ENCODE results near the gene NFKB1.

Gene NFKB1

DNA sequence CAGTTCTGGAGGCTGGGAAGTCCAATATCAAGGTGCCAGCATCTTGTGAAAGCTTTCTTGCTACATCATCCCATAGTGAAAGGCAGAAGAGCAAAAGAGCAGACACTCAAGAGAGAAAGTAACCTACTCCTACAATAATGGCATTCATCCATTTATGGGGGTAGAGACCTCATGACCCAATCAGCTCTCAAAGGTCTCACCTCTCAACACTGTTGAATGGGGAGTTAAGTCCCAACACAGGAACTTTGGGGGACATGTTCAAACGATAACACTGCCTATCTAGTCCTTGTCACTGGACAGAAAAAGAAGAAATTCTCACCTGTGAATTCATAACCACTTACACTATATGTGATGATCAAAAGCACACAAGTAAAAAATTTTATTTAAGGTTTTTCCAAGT, 6.6 kb upstream of the NFKB1 start:
- DNase-seq (ENCODE audit: low spot score): no peak

DNA sequence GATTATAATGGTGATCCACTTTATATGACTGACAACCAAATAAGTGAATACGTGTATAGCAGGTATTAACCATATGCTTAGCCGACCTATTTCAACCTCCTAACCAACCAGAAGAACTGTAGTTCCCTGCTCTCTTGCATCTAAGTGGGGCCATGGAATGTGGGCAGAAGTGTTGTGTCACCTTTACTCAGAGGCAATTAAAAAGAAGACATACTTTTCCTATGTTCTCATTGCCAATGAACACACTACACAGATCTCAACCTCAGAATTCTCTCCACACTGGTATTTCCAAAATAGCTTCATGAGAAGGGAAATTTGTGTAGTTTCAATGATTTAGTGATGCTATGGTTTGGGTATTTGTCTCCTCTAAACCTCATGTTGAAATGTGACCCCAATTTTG, 3.2 kb upstream of the NFKB1 start:
- DNase-seq (ENCODE audit: low spot score): no peak

DNA sequence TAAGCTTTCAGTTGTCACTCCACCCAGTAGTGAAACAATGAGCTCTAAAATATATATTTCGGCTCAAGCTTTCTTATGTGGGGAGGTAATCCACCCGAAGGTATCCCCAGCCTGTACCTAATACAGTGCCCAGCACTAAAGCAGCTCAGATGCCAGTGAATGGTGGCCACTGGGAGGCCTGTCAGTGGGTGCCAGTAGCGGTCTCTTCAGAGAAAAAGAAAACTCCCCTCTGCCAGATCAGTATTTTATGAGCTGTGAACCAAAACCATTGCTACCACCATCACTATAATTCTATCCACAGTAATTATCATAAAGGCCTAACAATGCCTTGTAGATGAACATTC, 835 bp upstream of the NFKB1 start:
- DNase-seq (ENCODE audit: low spot score): no peak

DNA sequence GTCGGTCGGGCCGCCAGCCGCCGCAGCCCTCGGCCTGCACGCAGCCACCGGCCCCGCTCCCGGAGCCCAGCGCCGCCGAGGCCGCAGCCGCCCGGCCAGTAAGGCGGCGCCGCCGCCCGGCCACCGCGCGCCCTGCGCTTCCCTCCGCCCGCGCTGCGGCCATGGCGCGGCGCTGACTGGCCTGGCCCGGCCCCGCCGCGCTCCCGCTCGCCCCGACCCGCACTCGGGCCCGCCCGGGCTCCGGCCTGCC, 213 bp downstream of the NFKB1 start:
- DNase-seq (ENCODE audit: low spot score): no peak

DNA sequence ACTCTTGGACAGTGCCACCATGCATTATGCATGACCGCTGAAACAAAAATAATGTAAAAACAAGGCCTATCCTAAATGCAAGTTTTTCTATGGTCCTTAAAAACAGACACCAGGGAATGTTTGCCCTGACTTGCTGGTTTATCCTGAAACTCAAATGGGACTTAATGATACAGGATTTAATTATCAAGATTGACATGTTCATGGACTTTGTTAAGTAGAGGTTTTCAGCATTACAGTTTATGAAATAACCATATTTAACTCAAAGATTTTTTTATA, 1.3 kb downstream of the NFKB1 start:
- no peak for DNase-seq (ENCODE audit: low spot score)

DNA sequence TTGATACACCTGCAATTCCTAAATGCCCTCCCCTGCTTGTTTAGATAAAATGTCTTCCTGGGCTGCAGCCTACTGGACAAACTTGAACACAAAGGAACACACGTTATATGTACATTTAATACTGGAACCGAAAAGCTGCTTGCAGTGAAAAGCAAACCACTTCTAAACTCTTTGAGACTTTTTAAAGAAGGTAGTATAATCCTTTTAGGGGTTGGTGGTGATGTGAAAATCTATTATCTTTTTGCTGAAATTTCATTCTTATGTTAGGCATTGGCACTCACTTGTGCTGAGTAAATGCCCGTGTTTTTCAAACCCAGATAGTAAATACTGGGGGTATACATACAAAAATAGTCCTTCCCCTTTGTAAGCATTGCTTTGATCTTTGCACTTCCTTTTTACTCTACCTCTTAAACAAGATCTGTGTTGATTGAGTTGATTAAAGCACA, 2.2 kb downstream of the NFKB1 start:
- no peak for DNase-seq (ENCODE audit: low spot score)

DNA sequence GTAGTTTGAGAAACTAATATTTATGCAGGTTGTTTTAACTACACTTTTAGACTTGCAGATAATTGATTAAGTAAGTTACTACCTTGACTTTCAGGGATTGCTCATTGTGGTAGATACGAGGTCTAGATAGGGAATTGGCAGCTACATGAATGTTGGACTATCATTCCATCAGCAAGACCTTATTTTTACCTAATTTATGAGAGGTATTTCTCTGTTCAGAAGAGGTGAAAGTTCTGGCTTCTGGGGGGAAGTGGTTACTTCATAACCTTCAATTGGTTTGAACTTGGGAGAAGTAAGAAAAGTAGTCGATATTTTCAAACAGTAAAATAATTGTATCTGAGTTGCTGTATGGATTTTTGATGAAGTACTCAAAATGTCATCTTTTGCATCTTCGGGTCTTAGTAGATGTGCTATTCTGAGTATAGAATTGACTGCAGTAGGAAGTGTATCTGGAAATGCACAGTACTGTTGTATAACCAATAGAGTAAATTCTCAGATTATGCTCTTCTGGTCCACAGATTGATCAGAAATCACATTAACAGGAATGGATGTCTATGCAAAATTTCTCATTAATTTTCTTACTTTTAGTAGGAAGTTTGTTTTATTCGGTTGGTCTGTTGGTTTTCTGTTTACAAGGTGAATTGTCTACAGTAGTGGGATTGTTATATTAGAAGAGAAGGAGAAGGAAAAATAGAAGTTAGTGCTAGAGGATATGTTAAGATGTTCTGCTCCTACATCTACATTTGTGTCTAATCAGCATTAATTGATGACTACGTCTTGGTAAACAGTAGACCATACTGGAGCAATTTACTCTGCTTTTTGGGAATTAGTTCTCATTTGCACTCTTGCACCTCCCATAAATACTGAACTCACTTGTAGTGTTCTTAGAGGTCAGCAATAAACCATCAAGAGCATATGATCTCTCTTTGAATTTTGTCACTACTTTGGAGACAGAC, 3.0 kb downstream of the NFKB1 start:
- DNase-seq (ENCODE audit: low spot score): no peak

DNA sequence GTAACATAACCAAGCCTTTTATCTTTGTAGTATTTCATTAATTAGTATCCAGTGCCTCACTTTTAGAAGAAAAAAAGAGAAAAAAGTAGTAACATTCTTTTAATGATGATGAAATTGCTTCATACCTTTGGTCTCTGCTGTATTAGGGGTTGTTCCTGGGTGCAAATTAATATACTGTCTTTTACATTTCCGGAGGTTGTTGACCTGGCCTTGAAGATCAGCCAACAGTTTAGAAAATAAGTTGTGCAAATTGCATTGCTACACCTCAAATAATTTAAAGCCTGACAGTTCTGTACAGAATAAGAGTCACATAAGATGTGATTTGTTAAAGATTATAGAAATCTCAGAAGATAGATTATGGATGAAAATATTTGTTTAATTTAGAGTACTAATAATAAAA, 3.8 kb downstream of the NFKB1 start:
- DNase-seq (ENCODE audit: low spot score): no peak

DNA sequence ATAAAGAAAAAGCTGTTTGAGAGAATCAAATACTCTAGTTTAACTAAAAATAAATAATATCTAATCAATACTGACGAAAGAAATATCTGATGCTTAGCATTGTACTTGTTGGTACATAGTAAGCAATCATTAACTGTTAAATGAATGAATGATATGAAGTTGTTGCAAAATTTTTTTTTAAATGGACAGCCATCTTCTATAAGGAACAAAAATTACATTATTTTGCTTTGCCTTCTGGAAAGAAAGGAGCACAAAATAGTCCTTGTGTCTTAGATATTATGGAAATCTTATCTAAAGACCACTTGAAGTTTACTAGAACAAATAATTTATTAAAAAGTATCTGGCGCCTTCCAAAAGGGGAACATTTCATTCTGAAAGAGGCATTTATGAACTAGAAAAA, 4.5 kb downstream of the NFKB1 start:
- no peak for DNase-seq (ENCODE audit: low spot score)

DNA sequence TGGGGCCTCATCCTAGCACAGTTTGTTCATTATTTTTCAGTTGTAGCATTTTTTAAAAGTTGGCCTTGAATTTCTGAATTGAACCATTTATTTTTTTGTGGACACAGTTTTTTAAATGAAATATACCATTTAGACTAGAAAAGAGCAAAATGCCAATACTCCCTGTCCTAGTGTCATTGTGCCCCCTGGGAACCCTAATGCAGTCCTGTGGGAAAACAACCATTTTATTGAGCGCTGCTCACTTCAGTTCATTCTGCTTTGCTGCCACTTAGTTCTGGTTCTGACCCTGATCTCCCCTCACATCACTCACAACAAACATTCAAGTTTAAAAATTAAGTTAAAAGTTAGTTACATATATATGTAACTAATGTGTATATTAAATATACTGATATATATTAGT, 5.4 kb downstream of the NFKB1 start:
- no peak for DNase-seq (ENCODE audit: low spot score)

DNA sequence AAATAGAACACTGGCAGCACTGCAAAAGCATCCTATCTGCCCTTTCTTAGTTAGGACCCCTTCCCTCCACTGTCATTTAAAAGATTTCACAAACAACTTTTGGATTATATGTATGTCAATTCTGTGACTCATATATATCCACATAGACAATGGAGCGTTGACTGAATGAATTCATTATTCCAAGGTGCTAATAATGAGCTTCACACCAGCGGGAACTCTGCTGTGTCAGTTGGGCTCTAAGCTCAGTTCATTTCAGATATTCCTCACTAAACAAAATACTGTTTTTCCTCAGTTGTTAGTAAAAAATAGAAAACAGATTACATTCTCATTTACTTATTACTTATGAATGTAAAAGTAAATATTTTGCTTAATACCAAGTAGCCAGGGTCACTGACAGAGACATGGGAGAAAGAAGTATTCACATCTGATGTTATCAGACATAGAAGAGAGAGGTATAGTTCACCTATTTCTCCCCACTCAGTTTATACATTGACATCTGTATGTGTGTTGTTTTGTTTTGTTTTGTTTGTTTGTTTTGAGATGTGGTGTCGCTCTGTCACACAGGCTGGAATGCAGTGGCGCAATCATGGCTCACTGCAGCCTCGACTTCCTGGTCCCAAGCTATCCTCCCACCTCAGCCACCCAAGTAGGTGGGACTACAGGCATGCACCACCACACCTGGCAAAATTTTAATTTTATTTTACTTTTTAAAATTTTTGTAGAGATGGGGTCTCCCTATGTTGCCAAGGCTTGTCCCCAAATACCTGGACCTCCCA, 10.9 kb downstream of the NFKB1 start:
- no peak for DNase-seq (ENCODE audit: low spot score)

DNA sequence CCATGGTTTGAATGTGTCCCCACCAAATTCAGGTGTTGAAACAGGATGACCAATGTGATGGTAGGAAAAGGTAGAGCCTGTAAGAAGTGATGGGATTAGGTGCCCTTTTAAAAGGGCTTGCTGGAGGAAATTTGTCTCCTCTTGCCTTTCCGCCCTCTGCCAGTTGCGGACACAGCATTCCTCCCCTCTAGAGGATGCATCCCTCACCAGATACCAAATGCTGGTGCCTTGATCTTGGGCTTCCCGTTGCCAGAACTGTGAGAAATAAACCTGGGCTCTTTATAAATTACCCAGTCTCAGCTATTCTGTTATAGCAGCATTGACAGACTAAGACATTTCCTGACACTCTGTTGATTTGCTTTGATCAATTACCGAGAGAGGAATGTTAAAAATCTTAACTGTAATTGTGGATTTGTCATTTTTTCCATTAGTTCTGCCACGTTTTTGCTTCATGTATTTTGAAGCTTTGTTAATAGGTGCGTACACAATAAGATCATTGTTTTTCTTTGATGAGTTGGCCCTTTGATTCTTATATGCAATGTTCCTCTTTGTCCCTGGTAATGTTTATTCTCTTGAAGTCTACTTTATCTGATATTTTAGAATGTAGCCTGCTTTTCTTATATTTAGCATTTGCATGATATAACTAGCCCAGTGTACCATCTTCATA, 13.3 kb downstream of the NFKB1 start:
- DNase-seq (ENCODE audit: low spot score): no peak

DNA sequence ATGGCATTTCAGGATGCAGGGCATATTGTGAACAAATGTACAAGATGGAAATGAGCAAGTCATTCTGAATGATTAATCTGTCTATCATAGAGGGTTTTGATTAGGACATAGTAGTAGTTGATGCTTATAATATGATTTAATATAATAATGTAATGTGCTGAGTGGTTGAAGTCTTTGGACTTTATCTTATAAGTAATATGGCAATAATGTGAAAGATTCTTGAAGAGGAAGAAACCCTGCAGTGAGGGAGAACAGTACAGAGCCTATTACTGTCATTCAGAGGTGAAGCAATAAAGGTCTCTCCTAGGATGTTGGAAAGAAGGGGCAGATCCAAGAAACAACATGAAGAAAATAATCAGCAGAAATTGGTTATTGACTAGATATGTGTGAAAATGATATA, 16.6 kb downstream of the NFKB1 start:
- DNase-seq (ENCODE audit: low spot score): no peak

DNA sequence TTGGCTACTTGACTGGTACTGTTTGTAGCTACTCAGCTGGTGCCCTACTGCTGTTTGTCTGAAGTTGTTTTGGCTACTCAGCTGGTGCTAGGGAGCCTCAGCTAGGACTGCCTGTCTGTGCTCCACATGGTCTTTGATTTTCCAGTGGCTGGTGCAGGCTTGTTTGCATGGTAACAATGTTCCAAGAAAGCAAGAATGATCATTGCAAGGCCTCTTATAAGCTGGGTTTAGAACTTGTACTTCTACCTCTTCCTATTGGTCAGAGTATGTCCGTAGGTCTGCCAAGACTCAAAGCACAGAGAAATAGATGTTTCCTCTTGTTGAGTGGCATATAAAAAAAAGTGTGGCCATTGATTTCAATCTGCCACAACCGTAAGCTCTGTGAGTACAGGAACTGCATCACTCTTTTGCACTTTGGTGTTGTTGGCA, 17.6 kb downstream of the NFKB1 start:
- no peak for DNase-seq (ENCODE audit: low spot score)

DNA sequence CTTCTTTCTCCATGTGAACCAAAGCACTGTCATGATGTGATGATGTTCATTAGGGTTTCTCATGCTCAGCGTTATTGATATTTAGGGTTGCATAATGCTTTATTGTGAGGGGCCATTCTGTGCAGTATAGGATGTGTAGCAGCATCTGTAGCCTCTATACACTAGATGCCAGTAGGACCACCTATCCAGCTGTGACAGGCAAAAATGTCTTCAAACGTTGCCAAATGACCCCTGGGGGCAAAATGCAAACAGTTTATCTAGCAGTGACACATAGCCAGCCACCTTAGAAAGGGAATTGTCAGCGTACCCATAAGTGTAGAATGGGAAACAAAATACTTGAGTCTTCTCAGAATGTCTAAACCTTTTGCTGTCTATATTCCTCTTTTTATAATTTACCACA, 18.8 kb downstream of the NFKB1 start:
- no peak for DNase-seq (ENCODE audit: low spot score)

DNA sequence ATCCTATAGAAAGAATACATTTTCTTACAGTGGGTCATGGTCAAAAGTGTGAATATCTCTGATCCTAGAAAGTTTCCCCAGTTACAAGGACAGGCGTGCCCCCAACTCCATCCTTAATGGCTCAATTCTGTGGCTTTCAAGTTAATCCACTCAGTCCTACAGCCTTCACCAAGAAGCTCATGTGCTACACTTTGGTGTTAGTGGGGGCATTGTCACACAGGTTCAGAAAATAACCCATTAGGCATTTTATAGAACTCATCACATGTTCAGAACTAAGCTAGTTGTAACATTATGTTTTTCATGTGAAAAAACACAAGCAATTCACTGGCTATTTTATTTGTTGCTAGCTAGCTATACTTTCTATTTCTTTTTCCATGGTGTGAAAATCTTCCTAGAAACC, 20.4 kb downstream of the NFKB1 start:
- DNase-seq (ENCODE audit: low spot score): no peak

DNA sequence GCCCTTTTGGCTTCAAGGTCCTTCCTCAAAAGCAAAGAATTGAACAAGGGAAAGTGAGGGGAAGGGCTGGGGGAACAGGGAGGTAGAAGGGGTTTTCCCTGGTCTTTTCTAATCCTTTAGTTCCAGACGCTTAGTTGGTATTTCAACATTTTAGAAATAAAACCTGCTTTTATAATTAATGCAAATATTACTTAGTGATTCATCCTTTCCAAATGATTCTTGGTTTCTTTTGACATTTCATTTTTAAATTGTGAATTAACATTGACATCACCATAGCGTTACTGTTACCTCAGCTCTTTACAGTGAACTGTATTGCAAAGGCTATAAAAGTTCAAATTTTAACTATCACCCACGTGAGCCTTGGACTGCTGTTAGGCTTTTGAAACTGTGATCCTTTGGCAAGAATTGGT, 20.9 kb downstream of the NFKB1 start:
- DNase-seq (ENCODE audit: low spot score): no peak

DNA sequence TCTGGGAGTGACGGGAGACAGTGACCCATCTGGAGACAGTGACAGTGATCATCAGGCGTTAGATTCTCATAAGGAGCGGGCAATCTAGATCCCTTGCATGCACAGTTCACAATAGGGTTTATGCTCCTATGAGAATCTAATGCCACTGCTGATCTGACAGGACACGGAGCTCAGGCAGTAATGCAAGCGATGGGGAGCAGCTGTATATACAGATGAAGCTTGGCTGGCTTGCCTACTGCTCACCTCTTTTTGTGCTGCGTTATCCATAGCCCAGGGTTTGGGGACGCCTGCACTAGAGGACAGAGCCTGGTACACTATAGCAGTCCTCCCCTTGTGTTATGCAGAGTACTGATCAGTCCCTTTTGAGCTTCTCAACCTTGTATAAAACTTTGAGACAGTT, 23.5 kb downstream of the NFKB1 start:
- no peak for DNase-seq (ENCODE audit: low spot score)

DNA sequence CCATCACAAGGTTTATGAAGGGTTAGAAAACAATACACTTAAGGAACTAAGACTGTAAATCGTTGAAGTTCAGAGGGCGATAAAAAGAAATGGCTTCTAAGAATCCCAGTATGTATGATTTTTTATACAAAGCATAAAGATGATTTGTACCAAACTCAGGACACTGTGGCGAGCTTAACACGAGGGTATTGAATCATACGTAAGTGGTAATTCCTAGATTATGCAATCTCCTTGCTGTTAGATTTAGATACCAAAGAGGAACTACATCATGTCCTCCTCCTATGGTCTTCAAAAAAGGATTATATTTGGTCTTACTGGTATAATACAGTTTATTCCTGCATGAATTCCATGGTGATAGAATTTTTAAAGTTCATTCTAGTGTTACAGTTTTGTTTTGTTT, 23.9 kb downstream of the NFKB1 start:
- no peak for DNase-seq (ENCODE audit: low spot score)

DNA sequence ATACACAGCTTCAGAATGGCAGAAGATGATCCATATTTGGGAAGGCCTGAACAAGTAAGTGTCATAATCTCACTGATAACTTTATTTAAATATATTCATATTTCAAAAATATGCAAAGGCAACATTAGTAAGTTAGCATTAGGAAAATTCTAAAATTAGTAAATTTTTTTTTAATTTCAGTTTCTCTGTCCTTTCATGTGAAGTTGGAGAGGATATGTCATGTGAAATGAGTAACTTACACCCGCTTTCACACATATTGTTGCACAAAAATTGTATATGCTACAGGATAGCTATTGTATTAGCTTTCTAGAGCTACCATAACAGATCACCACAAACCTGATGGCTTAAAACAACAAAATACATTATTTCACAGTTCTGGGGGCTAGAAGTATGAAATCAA, 24.3 kb downstream of the NFKB1 start:
- DNase-seq (ENCODE audit: low spot score): no peak

DNA sequence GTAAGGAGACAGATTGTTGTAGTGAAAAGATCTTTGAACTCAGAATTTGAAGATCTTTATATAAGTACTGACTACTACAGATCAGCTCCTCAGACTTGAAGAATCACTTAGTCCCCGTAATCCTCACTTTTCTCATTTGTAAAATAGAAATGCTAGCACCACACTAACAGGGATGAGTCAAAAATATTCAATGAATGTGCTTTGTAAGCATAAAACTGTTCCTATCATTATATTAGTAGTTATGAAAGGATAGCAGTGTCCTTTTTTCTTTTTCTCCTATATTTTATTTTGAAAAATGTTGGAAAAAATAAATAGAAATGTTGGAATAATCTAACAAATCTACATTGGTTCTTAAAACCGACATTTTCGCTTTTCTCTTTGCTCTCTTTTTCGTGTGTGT, 25.4 kb downstream of the NFKB1 start:
- DNase-seq (ENCODE audit: low spot score): no peak

DNA sequence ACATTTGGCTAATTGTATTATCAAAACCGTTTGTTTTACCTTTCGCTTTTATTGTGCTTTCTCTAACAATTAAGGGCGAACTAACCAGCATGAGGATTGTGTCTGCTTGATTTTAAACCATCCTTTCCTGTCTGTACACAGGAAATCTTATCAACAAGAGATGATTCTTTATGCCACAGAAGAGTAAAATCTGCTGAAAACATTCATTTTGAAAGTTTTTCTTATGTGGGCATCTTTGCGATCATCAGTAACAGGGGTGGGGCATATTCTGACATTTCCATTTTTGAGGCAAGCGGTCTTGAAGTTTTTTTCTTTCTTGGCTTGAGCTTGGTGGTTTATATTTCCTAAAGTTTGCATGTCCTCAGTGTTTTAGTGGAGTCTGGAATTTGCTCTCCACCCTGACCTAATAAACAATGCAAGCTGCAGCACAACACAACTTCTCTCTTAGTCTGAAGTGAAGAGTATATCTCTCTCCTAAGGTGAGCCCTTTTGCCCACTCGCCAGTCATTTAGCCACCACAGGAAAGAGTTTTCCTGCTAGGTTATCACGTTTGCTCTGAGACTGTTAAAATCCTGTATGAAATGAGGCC, 26.6 kb downstream of the NFKB1 start:
- no peak for DNase-seq (ENCODE audit: low spot score)

DNA sequence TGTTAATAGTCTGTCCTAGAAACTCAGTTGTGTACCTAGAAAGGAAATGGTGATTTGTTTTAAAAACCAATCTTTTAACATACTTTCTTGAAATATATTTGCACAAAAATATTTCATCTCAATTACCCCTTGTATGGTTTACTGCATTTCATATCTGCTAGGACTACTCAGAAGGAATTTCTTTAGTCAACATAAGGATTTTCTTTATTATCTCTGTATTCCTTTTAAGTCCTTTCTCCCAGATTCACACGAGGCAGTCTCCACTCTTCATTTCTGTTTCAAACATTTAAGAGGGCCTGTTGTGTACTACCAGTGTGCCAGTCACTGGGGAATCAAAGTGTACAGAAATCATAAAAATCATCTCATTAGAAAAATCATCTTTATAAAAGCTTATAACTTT, 28.8 kb downstream of the NFKB1 start:
- DNase-seq (ENCODE audit: low spot score): no peak
